ENCODE results near the gene MAZ. TPM values are rescaled to one million over a fixed set of nuclear protein-coding genes. Genes with fewer than 3 reads are reported as not detected.
"Not testable (repeated sequence)": the region's sequence is repeated elsewhere in the genome, so short reads cannot be mapped to it uniquely, and the experiment has no call there.

Gene MAZ
- polyA plus RNA-seq, 3 donors: 14.2 to 137 (median 18.8) TPM

GRCh38 chr16:29830774-29831173 lies 24.4 kb downstream of the MAZ start:
- Mint-ChIP-seq H3K9me3 (no peaks in the 10 kb centered on the region), H3K4me1 (peaks cover 5% of the 10 kb centered on the region), H3K4me3 (no peak overlapping the region), H3K36me3 (peaks cover 57 to 73% of the 10 kb centered on the region in 2 donors), H3K27ac (peak overlapping the region in 2 of 7 donors; percentile 15 to 66), H3K27me3 (ENCODE audit: low read depth in 3 of 3) (no peaks in the 10 kb centered on the region)
- H3K9ac ChIP-seq (ENCODE audit: insufficient read depth, low read length, poor library complexity, severe bottlenecking): no peak overlapping the region
- peaks cover 42% of the 10 kb centered on the region for H3K79me2 ChIP-seq (ENCODE audit: insufficient read depth, low read length)
- DNase-seq: no peak
- TF ChIP-seq, protein P1, sequence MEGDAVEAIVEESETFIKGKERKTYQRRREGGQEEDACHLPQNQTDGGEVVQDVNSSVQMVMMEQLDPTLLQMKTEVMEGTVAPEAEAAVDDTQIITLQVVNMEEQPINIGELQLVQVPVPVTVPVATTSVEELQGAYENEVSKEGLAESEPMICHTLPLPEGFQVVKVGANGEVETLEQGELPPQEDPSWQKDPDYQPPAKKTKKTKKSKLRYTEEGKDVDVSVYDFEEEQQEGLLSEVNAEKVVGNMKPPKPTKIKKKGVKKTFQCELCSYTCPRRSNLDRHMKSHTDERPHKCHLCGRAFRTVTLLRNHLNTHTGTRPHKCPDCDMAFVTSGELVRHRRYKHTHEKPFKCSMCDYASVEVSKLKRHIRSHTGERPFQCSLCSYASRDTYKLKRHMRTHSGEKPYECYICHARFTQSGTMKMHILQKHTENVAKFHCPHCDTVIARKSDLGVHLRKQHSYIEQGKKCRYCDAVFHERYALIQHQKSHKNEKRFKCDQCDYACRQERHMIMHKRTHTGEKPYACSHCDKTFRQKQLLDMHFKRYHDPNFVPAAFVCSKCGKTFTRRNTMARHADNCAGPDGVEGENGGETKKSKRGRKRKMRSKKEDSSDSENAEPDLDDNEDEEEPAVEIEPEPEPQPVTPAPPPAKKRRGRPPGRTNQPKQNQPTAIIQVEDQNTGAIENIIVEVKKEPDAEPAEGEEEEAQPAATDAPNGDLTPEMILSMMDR (IDR thresholded peaks at IDR 0.05): no peak
- WGBS (ENCODE audit: insufficient coverage): 100% methylated on average over 9 of the region's 11 CpGs
- no peaks in the 10 kb centered on the region for H3K9me3 ChIP-seq (replicated peaks in 1 of 2; ENCODE audit: control insufficient read depth in 1 of 2, insufficient read depth in 1 of 2, low read length in 2 of 2)
- peaks cover 97% of the 10 kb centered on the region for H4K20me1 ChIP-seq (ENCODE audit: insufficient read depth, low read length)
- no peak overlapping the region for H3K27ac ChIP-seq (ENCODE audit: low read depth in 1 of 2, low read length in 2 of 2)
- intact Hi-C loops (cut with micrococcal nuclease): no loop called here
- H3K4me1 ChIP-seq (ENCODE audit: control insufficient read depth in 1 of 2, insufficient read depth in 2 of 2, low read length in 2 of 2): no peaks in the 10 kb centered on the region
- peaks cover 56 to 73% of the 10 kb centered on the region in 2 donors for H3K36me3 ChIP-seq (replicated peaks in 1 of 2; ENCODE audit: control insufficient read depth in 1 of 2, insufficient read depth in 2 of 2, low read length in 2 of 2)
- H2AFZ ChIP-seq (ENCODE audit: insufficient read depth, low read depth, low read length, poor library complexity, severe bottlenecking): no peak overlapping the region
- no peaks in the 10 kb centered on the region for H3K27me3 ChIP-seq (ENCODE audit: control insufficient read depth in 2 of 2, insufficient read depth in 2 of 2, low read length in 2 of 2)
- no peak overlapping the region for H3K4me3 ChIP-seq (replicated peaks in 1 of 3; ENCODE audit: low read depth in 2 of 3, low read length in 3 of 3)
- no peak overlapping the region for H3K4me2 ChIP-seq (replicated peaks; ENCODE audit: extremely low read depth, low read length, poor library complexity, severe bottlenecking)

- Histone ChIP-seq H4K20me1 (ENCODE audit: insufficient read depth, low read length) (peaks cover 95% of the 10 kb centered on the region), H3K27me3 (ENCODE audit: control insufficient read depth in 2 of 2, insufficient read depth in 2 of 2, low read length in 2 of 2) (no peaks in the 10 kb centered on the region), H2AFZ (ENCODE audit: insufficient read depth, low read depth, low read length, poor library complexity, severe bottlenecking) (no peak overlapping the region), H3K4me1 (ENCODE audit: control insufficient read depth in 1 of 2, insufficient read depth in 2 of 2, low read length in 2 of 2) (no peaks in the 10 kb centered on the region), H3K79me2 (ENCODE audit: insufficient read depth, low read length) (peaks cover 35% of the 10 kb centered on the region), H3K4me3 (replicated peaks in 1 of 3; ENCODE audit: low read depth in 2 of 3, low read length in 3 of 3) (no peak overlapping the region), H3K9me3 (replicated peaks in 1 of 2; ENCODE audit: control insufficient read depth in 1 of 2, insufficient read depth in 1 of 2, low read length in 2 of 2) (no peaks in the 10 kb centered on the region), H3K4me2 (replicated peaks; ENCODE audit: extremely low read depth, low read length, poor library complexity, severe bottlenecking) (no peak overlapping the region), H3K36me3 (replicated peaks in 1 of 2; ENCODE audit: control insufficient read depth in 1 of 2, insufficient read depth in 2 of 2, low read length in 2 of 2) (peaks cover 63 to 75% of the 10 kb centered on the region in 2 donors), H3K9ac (ENCODE audit: insufficient read depth, low read length, poor library complexity, severe bottlenecking) (no peak overlapping the region), H3K27ac (ENCODE audit: low read depth in 1 of 2, low read length in 2 of 2) (no peak overlapping the region)
- 100% methylated on average over 1 of the region's 2 CpGs for WGBS (ENCODE audit: insufficient coverage)
- Mint-ChIP-seq H3K27ac (peak overlapping the region in 1 of 7 donors; percentile 13), H3K4me1 (peaks cover 5% of the 10 kb centered on the region), H3K9me3 (no peaks in the 10 kb centered on the region), H3K36me3 (peaks cover 62 to 74% of the 10 kb centered on the region in 2 donors), H3K27me3 (ENCODE audit: low read depth in 3 of 3) (no peaks in the 10 kb centered on the region), H3K4me3 (no peak overlapping the region)
- TF ChIP-seq, protein P1 (IDR thresholded peaks at IDR 0.05): no peak
- intact Hi-C loops (cut with micrococcal nuclease): no loop called here
- no peak for DNase-seq
These were observed 25.2 kb downstream of the MAZ start for GRCh38 chr16:29831490-29831889.

- H3K4me1 ChIP-seq (ENCODE audit: control insufficient read depth in 1 of 2, insufficient read depth in 2 of 2, low read length in 2 of 2); DNase-seq; H3K27ac ChIP-seq (ENCODE audit: low read depth in 1 of 2, low read length in 2 of 2); H3K9me3 ChIP-seq (replicated peaks in 1 of 2; ENCODE audit: control insufficient read depth in 1 of 2, insufficient read depth in 1 of 2, low read length in 2 of 2); H3K9me3 Mint-ChIP-seq; H3K4me3 ChIP-seq (replicated peaks in 1 of 3; ENCODE audit: low read depth in 2 of 3, low read length in 3 of 3); H3K27me3 ChIP-seq (ENCODE audit: control insufficient read depth in 2 of 2, insufficient read depth in 2 of 2, low read length in 2 of 2); H3K27me3 Mint-ChIP-seq (ENCODE audit: low read depth in 3 of 3); H2AFZ ChIP-seq (ENCODE audit: insufficient read depth, low read depth, low read length, poor library complexity, severe bottlenecking); H3K4me2 ChIP-seq (replicated peaks; ENCODE audit: extremely low read depth, low read length, poor library complexity, severe bottlenecking); intact Hi-C loops (cut with micrococcal nuclease); H3K4me1 Mint-ChIP-seq; H3K9ac ChIP-seq (ENCODE audit: insufficient read depth, low read length, poor library complexity, severe bottlenecking); H3K4me3 Mint-ChIP-seq: not testable (repeated sequence)
- H3K79me2 ChIP-seq (ENCODE audit: insufficient read depth, low read length): peaks cover 19% of the 10 kb centered on the region
- Mint-ChIP-seq H3K27ac (peak overlapping the region in 1 of 7 donors; percentile 69), H3K36me3 (peaks cover 72 to 88% of the 10 kb centered on the region in 2 donors)
- H3K36me3 ChIP-seq (replicated peaks in 1 of 2; ENCODE audit: control insufficient read depth in 1 of 2, insufficient read depth in 2 of 2, low read length in 2 of 2): peaks cover 80 to 92% of the 10 kb centered on the region in 2 donors
- H4K20me1 ChIP-seq (ENCODE audit: insufficient read depth, low read length): peaks cover 85% of the 10 kb centered on the region
- 100% methylated on average over 1 of the region's 4 CpGs for WGBS (ENCODE audit: insufficient coverage)
These were observed 26.9 kb downstream of the MAZ start for GRCh38 chr16:29833219-29833618.

Data from CD14-positive monocyte (primary cell).